Stimulated activated CD4-positive, alpha-beta T cell treated with anti-CD3 and anti-CD28 coated beads, Interleukin-1b, Interleukin-23, amount 100 ng/mL, for 1 hour (primary cell): Measurements from ENCODE around the gene UPP1.

Source experiments
- DNase-seq, 2 donors: peaks; one replicate each; pipeline ENCODE4 v3.0.0-alpha.2; 2020; ENCODE audit warnings: low read depth in 2 of 2

The UPP1 gene

GRCh38 chr7:48085942-48086341 lies 3.1 kb upstream of the UPP1 start:
- no peak for DNase-seq

GRCh38 chr7:48087349-48087748 lies 1.7 kb upstream of the UPP1 start:
- DNase-seq, result no peak

- no peak for DNase-seq
Observed at GRCh38 chr7:48088559-48089045, 463 bp upstream of the UPP1 start.

GRCh38 chr7:48090095-48090805 lies 1.2 kb downstream of the UPP1 start:
- DNase-seq, result no peak

GRCh38 chr7:48091506-48092433 lies 2.7 kb downstream of the UPP1 start:
- no peak for DNase-seq

- no peak for DNase-seq
Observed at GRCh38 chr7:48094861-48095293, 5.8 kb downstream of the UPP1 start.

- DNase-seq, result no peak
Observed at GRCh38 chr7:48096273-48096672, 7.2 kb downstream of the UPP1 start.

- DNase-seq, result no peak
Observed at GRCh38 chr7:48097521-48098231, 8.6 kb downstream of the UPP1 start.

GRCh38 chr7:48098846-48099245 lies 9.8 kb downstream of the UPP1 start:
- no peak for DNase-seq

GRCh38 chr7:48099781-48100180 lies 10.7 kb downstream of the UPP1 start:
- DNase-seq, result no peak

GRCh38 chr7:48101352-48101751 lies 12.3 kb downstream of the UPP1 start:
- no peak for DNase-seq

GRCh38 chr7:48101968-48102367 lies 12.9 kb downstream of the UPP1 start:
- no peak for DNase-seq

- DNase-seq, result no peak
Observed at GRCh38 chr7:48102530-48102929, 13.5 kb downstream of the UPP1 start.

- DNase-seq, result no peak
Observed at GRCh38 chr7:48105045-48105444, 16.0 kb downstream of the UPP1 start.

GRCh38 chr7:48106906-48107659 lies 18.0 kb downstream of the UPP1 start:
- no peak for DNase-seq

GRCh38 chr7:48107926-48108472 lies 18.9 kb downstream of the UPP1 start:
- no peak for DNase-seq

GRCh38 chr7:48108959-48109847 lies 20.1 kb downstream of the UPP1 start:
- DNase-seq, result no peak

GRCh38 chr7:48109848-48110663 lies 21.0 kb downstream of the UPP1 start:
- DNase-seq, result peak; percentile 82 to 90

GRCh38 chr7:48110868-48111267 lies 21.8 kb downstream of the UPP1 start:
- no peak for DNase-seq
